Heart left ventricle (tissue), 16 donors: Measurements from ENCODE around the gene ANLN. TPM values are rescaled to one million over a fixed set of nuclear protein-coding genes. Genes with fewer than 3 reads are reported as not detected.

Experiments
- ATAC-seq, 4 donors: fragments of 200-7000 bp; cut with Tn5 transposase; one replicate each; pipeline ENCODE4 v1.9.1; 2020 to 2022; ENCODE audit warnings: moderate library complexity in 4 of 4, mild to moderate bottlenecking in 3 of 4, moderate number of reproducible peaks in 1 of 4
- DNase-seq, 5 donors: peaks; one replicate each; pipeline ENCODE4 v3.0.0-alpha.2; 2020
- H3K27ac ChIP-seq, 12 donors: fragments of 200-600 bp; sonication (generic) in 4 of 12; one replicate each; pipeline versions ENCODE4 v1.5.0 to v1.8.0; 2016 to 2022; ENCODE audit warnings: mild to moderate bottlenecking in 2 of 12
- H3K27me3 ChIP-seq, 9 donors: fragments of 200-600 bp; sonication (generic) in 2 of 9; one replicate each; pipeline versions ENCODE4 v1.5.1 to v1.8.0; 2016 to 2022; ENCODE audit warnings: mild to moderate bottlenecking in 3 of 9
- H3K36me3 ChIP-seq, 9 donors: fragments of 200-600 bp; sonication (generic) in 2 of 9; one replicate each; pipeline versions ENCODE4 v1.5.0 to v1.8.0; 2018 to 2022; ENCODE audit warnings: mild to moderate bottlenecking in 2 of 9
- H3K4me1 ChIP-seq, 12 donors: fragments of 200-600 bp; sonication (generic) in 4 of 12; one replicate each; pipeline versions ENCODE4 v1.5.0 to v1.8.0; 2016 to 2022; ENCODE audit warnings: mild to moderate bottlenecking in 3 of 12
- H3K4me3 ChIP-seq, 12 donors: fragments of 200-600 bp; sonication (generic) in 4 of 12; one replicate each; pipeline versions ENCODE4 v1.5.0 to v1.8.0; 2017 to 2022; ENCODE audit warnings: mild to moderate bottlenecking in 9 of 12, moderate library complexity in 4 of 12
- H3K9me3 ChIP-seq, 12 donors: fragments of 200-600 bp; sonication (generic) in 4 of 12; one replicate each; pipeline versions ENCODE4 v1.5.0 to v1.8.0; 2016 to 2022; ENCODE audit warnings: mild to moderate bottlenecking in 1 of 12
- CTCF ChIP-seq, 12 donors: fragments of 200-600 bp; sonication (generic) in 4 of 12; IDR thresholded peaks; one replicate each; pipeline versions ENCODE4 v1.5.0 to v1.8.0; 2018 to 2022; ENCODE audit warnings: antibody characterized with exemption in 12 of 12, mild to moderate bottlenecking in 5 of 12
- POLR2A ChIP-seq, 2 donors: fragments of 450-650 bp; IDR thresholded peaks; one replicate each; pipeline ENCODE4 v1.6.1; 2017; ENCODE audit warnings: antibody characterized with exemption in 2 of 2, mild to moderate bottlenecking in 2 of 2, moderate library complexity in 2 of 2
- WGBS, 4 donors: extraction: QIAGEN DNeasy Blood & Tissue Kit in 2 of 4; methylation state at CpG; one replicate each; pipeline versions ENCODE4 v1.1.5 to v1.1.7; 2013 to 2018; 5-methylcytosine and 5-hydroxymethylcytosine counted together
- intact Hi-C, 10 donors: fragments of 100-400 bp; cut with DNase I; formaldehyde crosslinking; loops; one replicate each; pipeline versions ENCODE4 v1.11.1 to v1.14.2; 2022
- polyA plus RNA-seq, 2 donors: library from polyadenylated mRNA; stranded (reverse); fragments of 200-250 nt; gene quantifications; one replicate each; pipeline ENCODE4 v1.2.3, GENCODE V29; 2013
- total RNA-seq, 9 donors: library from RNA; depleted of rRNA in 2 of 9; stranded (reverse); fragments of >200 nt in 2 of 9; fragmentation: NEBNext Ultra II Directional in 3 of 9; extraction: Animal tissue kit (Norgen Biotek cat#: 25700) in 3 of 9; gene quantifications; one replicate each; pipeline versions ENCODE4 v1.1.0 to v1.2.4, GENCODE V29; 2016 to 2023
- donor health status: ischemic (EF 13 %, LVEDD 7.1; RV severe dilation, severe dysfunction).
- donor health status: healthy with polysubstance abuse.
- donor health status: DM: no; HTN: yes; CAD: no.
- donor health status: DM: no; HTN: no; CAD: no.
- donor health status: ischemic (EF 25% LVEDD 6.9; RV normal size, moderate dysfunction).
- donor health status: ischemic (EF 25% LVEDD 5.7; RV mildly dilated, moderate dysfunction).
- donor health status: healthy.
- donor health status: DM: yes; HTN: yes; CAD: no.
- donor health status: ischemic (EF 35%, LVEDD 5.7; RV mildly dilated, moderate dysfunction).
- donor health status: nonischemic (EF 11% LVEDD 7.7; RV severe dilation, severe dysfunction).
- donor health status: DM: yes; HTN: yes; CAD: no.
- donor health status: PGD.
- donor health status: ischemic (EF 29% LVEDD 5.4; RV normal size, mild dysfunction).
- donor health status: nonischemic (EF 23%, LVEDD 6.1; RV moderate dilation, normal function).

ANLN gene
- total and polyA plus RNA-seq, 11 donors, result 0.08 to 30.7 (median 1.5) TPM

- Histone ChIP-seq H3K27ac (no peak overlapping the region), H3K9me3 (peaks cover 0 to 6% (median 0%) of the 10 kb centered on the region in 12 donors), H3K27me3 (no peaks in the 10 kb centered on the region), H3K4me3 (peak overlapping the region in 1 of 12 donors; percentile 81), H3K4me1 (peaks cover 0 to 30% (median 14%) of the 10 kb centered on the region in 12 donors), H3K36me3 (no peaks in the 10 kb centered on the region)
- WGBS, 4 donors, result 30 to 50% (median 47%) methylated on average over 10 of the region's 10 CpGs
- intact Hi-C loops, result no loop called here
- TF ChIP-seq POLR2A (IDR thresholded peaks at IDR 0.05), result no peak
- TF ChIP-seq CTCF (IDR thresholded peaks at IDR 0.05), result no peak
- ATAC-seq, result no peak
- no peak for DNase-seq
Measured at GRCh38 chr7:36391436-36392198, 2.0 kb downstream of the ANLN start.

- Histone ChIP-seq H3K4me3 (no peak overlapping the region), H3K36me3 (no peaks in the 10 kb centered on the region), H3K9me3 (peaks cover 0 to 6% (median 0%) of the 10 kb centered on the region in 12 donors), H3K27me3 (no peaks in the 10 kb centered on the region), H3K4me1 (peaks cover 0 to 29% (median 14%) of the 10 kb centered on the region in 12 donors), H3K27ac (no peak overlapping the region)
- 79 to 88% (median 83%) methylated on average over 1 of the region's 1 CpG for WGBS, 4 donors
- TF ChIP-seq CTCF (IDR thresholded peaks at IDR 0.05), result no peak
- no peak for TF ChIP-seq POLR2A (IDR thresholded peaks at IDR 0.05)
- no peak for ATAC-seq
- intact Hi-C loops, result no loop called here
- DNase-seq, result no peak
Measured at GRCh38 chr7:36393826-36394225, 4.2 kb downstream of the ANLN start.

- no peak for ATAC-seq
- intact Hi-C loops, result no loop called here
- no peak overlapping the region for H3K27ac ChIP-seq
- no peaks in the 10 kb centered on the region for H3K27me3 ChIP-seq
- TF ChIP-seq CTCF (IDR thresholded peaks at IDR 0.05), result no peak
- WGBS, 4 donors, result 93 to 100% (median 98%) methylated on average over 1 of the region's 1 CpG
- H3K36me3 ChIP-seq, result no peaks in the 10 kb centered on the region
- peaks cover 0 to 6% (median 0%) of the 10 kb centered on the region in 12 donors for H3K9me3 ChIP-seq
- no peak for DNase-seq
- no peak overlapping the region for H3K4me3 ChIP-seq
- H3K4me1 ChIP-seq, result peaks cover 0 to 21% (median 9%) of the 10 kb centered on the region in 12 donors
Measured at GRCh38 chr7:36395171-36395894, 5.7 kb downstream of the ANLN start.

- Histone ChIP-seq H3K9me3 (peaks cover 0 to 6% (median 0%) of the 10 kb centered on the region in 12 donors), H3K27ac (no peak overlapping the region), H3K4me3 (no peak overlapping the region), H3K36me3 (no peaks in the 10 kb centered on the region), H3K27me3 (no peaks in the 10 kb centered on the region), H3K4me1 (peaks cover 0 to 12% (median under 1%) of the 10 kb centered on the region in 12 donors)
- intact Hi-C loops, result no loop called here
- no peak for DNase-seq
- 97 to 100% (median 99%) methylated on average over 4 of the region's 4 CpGs for WGBS, 4 donors
- no peak for ATAC-seq
- TF ChIP-seq CTCF (IDR thresholded peaks at IDR 0.05), result no peak
- no peak for TF ChIP-seq POLR2A (IDR thresholded peaks at IDR 0.05)
Measured at GRCh38 chr7:36396150-36396549, 6.5 kb downstream of the ANLN start.
